CD4-positive, alpha-beta T cell (primary cell): ENCODE data around the gene GART. TPM values are rescaled to one million over a fixed set of nuclear protein-coding genes. Genes with fewer than 3 reads are reported as not detected.
A peak's percentile ranks its signal among the peaks of the same experiment; 100 is the strongest.

Experiments
- ATAC-seq: fragments of 200-7000 bp; cut with Tn5 transposase; one replicate; pipeline ENCODE4 v1.10.0; 2022; ENCODE audit warnings: mild to moderate bottlenecking; ENCODE audit not compliant: poor library complexity
- CTCF ChIA-PET: fragments of 350-600 bp; sonication (Branson Sonifier 250); formaldehyde crosslinking; loops from one replicate; lab custom pipeline; 2021; ENCODE audit warnings: antibody characterized with exemption, inconsistent platforms; lab: Charles Lee
- POLR2A ChIA-PET: fragments of 350-600 bp; sonication (Branson Sonifier 250); formaldehyde crosslinking; loops from one replicate; lab custom pipeline; 2021; ENCODE audit warnings: antibody characterized with exemption, inconsistent platforms; lab: Charles Lee
- DNase-seq, 14 experiments: peaks; one replicate each; pipeline ENCODE4 v3.0.0-alpha.2; 2013 to 2020; ENCODE audit warnings: mixed read lengths in 2 of 14
- H3K27ac ChIP-seq, 2 donors: one replicate each; pipeline versions ENCODE4 v1.5.1 to v1.7.0; 2013; ENCODE audit warnings: low read length in 2 of 2, low read depth in 1 of 2, mild to moderate bottlenecking in 1 of 2
- H3K27me3 ChIP-seq, 2 experiments: 1 replicate in 1 of 2; 2 replicates in 1 of 2; pipeline versions ENCODE4 v1.6.1 to v1.7.0; 2013; ENCODE audit warnings: low read length in 2 of 2, control low read depth in 1 of 2, mild to moderate bottlenecking in 1 of 2, moderate library complexity in 1 of 2; ENCODE audit not compliant: insufficient read depth in 2 of 2, control insufficient read depth in 1 of 2
- H3K36me3 ChIP-seq: one replicate; pipeline ENCODE4 v1.6.1; 2013; ENCODE audit warnings: low read length, control low read depth; ENCODE audit not compliant: insufficient read depth
- H3K4me1 ChIP-seq: one replicate; pipeline ENCODE4 v1.6.1; 2013; ENCODE audit warnings: low read length, control low read depth; ENCODE audit not compliant: insufficient read depth
- H3K4me3 ChIP-seq: one replicate; pipeline ENCODE4 v1.5.1; 2013; ENCODE audit warnings: mild to moderate bottlenecking, low read length, moderate library complexity
- H3K9me3 ChIP-seq, 2 experiments: 1 replicate in 1 of 2; 2 replicates in 1 of 2; pipeline versions ENCODE4 v1.6.1 to v1.7.0; 2013; ENCODE audit warnings: low read length in 2 of 2, mild to moderate bottlenecking in 2 of 2, control low read depth in 1 of 2, moderate library complexity in 1 of 2; ENCODE audit not compliant: control insufficient read depth in 1 of 2, insufficient read depth in 1 of 2
- H3K27ac Mint-ChIP-seq: one replicate; pipeline ENCODE4 v1.8.0; 2020; ENCODE audit warnings: mixed read lengths
- H3K27me3 Mint-ChIP-seq: one replicate; pipeline ENCODE4 v1.8.0; 2021; ENCODE audit warnings: mixed read lengths
- H3K36me3 Mint-ChIP-seq: one replicate; pipeline ENCODE4 v1.8.0; 2021; ENCODE audit warnings: low read depth, mixed read lengths
- H3K4me1 Mint-ChIP-seq: one replicate; pipeline ENCODE4 v1.8.0; 2021; ENCODE audit warnings: low read depth, mixed read lengths
- H3K4me3 Mint-ChIP-seq: one replicate; pipeline ENCODE4 v1.8.0; 2020; ENCODE audit warnings: mild to moderate bottlenecking, mixed read lengths
- H3K9me3 Mint-ChIP-seq: one replicate; pipeline ENCODE4 v1.8.0; 2020; ENCODE audit warnings: mixed read lengths
- intact Hi-C, 2 experiments: fragments of 100-400 bp; cut with DNase I in 1 of 2; cut with micrococcal nuclease in 1 of 2; formaldehyde crosslinking; loops; one replicate each; pipeline versions ENCODE4 v1.15.1 to v1.9.0; 2023 to 2025; cut with DNase I, micrococcal nuclease
- total RNA-seq, 174 experiments: library from RNA in 2 of 174; stranded (reverse) in 2 of 174; gene quantifications; one replicate each; pipeline ENCODE4 v1.2.3 and lab custom pipeline; 2021 to 2026
- TF ChIP-seq, protein P1 (sequence below): fragments of 200-600 bp; IDR thresholded peaks from one replicate; pipeline ENCODE4 v1.8.0; 2022; ENCODE audit warnings: antibody characterized with exemption, mild to moderate bottlenecking

Gene GART
- total RNA-seq, 2 experiments from 2014 or later = 21.8 to 25.5 TPM

DNA sequence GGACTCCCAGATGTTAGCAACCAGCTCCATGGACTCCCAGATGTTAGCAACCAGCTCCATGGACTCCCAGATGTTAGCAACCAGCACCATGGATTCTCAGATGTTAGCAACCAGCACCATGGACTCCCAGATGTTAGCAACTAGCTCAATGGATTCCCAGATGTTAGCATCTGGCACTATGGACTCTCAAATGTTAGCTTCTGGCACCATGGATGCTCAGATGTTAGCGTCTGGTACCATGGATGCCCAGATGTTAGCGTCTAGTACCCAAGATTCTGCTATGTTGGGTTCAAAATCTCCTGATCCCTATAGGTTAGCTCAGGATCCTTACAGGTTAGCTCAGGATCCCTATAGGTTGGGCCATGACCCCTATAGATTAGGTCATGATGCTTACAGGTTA, 9.7 kb upstream of the GART start:
- ATAC-seq = no peak
- H3K27me3 ChIP-seq = no peaks in the 10 kb centered on the region
- TF ChIP-seq, protein P1, sequence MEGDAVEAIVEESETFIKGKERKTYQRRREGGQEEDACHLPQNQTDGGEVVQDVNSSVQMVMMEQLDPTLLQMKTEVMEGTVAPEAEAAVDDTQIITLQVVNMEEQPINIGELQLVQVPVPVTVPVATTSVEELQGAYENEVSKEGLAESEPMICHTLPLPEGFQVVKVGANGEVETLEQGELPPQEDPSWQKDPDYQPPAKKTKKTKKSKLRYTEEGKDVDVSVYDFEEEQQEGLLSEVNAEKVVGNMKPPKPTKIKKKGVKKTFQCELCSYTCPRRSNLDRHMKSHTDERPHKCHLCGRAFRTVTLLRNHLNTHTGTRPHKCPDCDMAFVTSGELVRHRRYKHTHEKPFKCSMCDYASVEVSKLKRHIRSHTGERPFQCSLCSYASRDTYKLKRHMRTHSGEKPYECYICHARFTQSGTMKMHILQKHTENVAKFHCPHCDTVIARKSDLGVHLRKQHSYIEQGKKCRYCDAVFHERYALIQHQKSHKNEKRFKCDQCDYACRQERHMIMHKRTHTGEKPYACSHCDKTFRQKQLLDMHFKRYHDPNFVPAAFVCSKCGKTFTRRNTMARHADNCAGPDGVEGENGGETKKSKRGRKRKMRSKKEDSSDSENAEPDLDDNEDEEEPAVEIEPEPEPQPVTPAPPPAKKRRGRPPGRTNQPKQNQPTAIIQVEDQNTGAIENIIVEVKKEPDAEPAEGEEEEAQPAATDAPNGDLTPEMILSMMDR = no peak
- Mint-ChIP-seq H3K27ac (peak overlapping the region; percentile 51), H3K36me3 (peaks cover 96% of the 10 kb centered on the region), H3K27me3 (no peaks in the 10 kb centered on the region), H3K4me3 (no peak overlapping the region), H3K9me3 (no peaks in the 10 kb centered on the region), H3K4me1 (peaks cover 53% of the 10 kb centered on the region)
- no peak overlapping the region for H3K4me3 ChIP-seq
- H3K9me3 ChIP-seq = no peaks in the 10 kb centered on the region
- POLR2A ChIA-PET = interaction anchor here (1.6 kb wide), 1 partner anchor 9 kb away, joined by 17 read pairs; the partner anchor contains the start of genes GART and SON
- intact Hi-C loops = no loop called here
- no peak for DNase-seq
- peaks cover 14% of the 10 kb centered on the region for H3K4me1 ChIP-seq
- H3K27ac ChIP-seq = no peak overlapping the region
- CTCF ChIA-PET = interaction anchor here (0.6 to 1.3 kb wide), 2 partner anchors 21 to 54 kb away, joined by 3 to 6 read pairs; no protein-coding TSS in a partner anchor
- H3K36me3 ChIP-seq = peaks cover 92% of the 10 kb centered on the region

GRCh38 chr21:33550772-33551660, 9.1 kb upstream of the GART start:
- intact Hi-C loops = no loop called here
- TF ChIP-seq, protein P1 = no peak
- no peak overlapping the region for H3K27ac Mint-ChIP-seq
- Histone ChIP-seq H3K9me3 (no peaks in the 10 kb centered on the region), H3K36me3 (peaks cover 87% of the 10 kb centered on the region), H3K4me1 (peaks cover 16% of the 10 kb centered on the region), H3K27ac (no peak overlapping the region), H3K4me3 (no peak overlapping the region), H3K27me3 (no peaks in the 10 kb centered on the region)
- CTCF ChIA-PET = interaction anchor here (1.3 kb wide), 1 partner anchor 55 kb away, joined by 6 read pairs; no protein-coding TSS in a partner anchor
- POLR2A ChIA-PET = interaction anchor here (1.6 kb wide), 1 partner anchor 9 kb away, joined by 17 read pairs; the partner anchor contains the start of genes GART and SON
- no peak overlapping the region for H3K4me3 Mint-ChIP-seq
- no peaks in the 10 kb centered on the region for H3K27me3 Mint-ChIP-seq
- ATAC-seq = peak; percentile 15
- H3K9me3 Mint-ChIP-seq = no peaks in the 10 kb centered on the region
- H3K36me3 Mint-ChIP-seq = peaks cover 95% of the 10 kb centered on the region
- DNase-seq = no peak
- H3K4me1 Mint-ChIP-seq = peaks cover 50% of the 10 kb centered on the region

DNA sequence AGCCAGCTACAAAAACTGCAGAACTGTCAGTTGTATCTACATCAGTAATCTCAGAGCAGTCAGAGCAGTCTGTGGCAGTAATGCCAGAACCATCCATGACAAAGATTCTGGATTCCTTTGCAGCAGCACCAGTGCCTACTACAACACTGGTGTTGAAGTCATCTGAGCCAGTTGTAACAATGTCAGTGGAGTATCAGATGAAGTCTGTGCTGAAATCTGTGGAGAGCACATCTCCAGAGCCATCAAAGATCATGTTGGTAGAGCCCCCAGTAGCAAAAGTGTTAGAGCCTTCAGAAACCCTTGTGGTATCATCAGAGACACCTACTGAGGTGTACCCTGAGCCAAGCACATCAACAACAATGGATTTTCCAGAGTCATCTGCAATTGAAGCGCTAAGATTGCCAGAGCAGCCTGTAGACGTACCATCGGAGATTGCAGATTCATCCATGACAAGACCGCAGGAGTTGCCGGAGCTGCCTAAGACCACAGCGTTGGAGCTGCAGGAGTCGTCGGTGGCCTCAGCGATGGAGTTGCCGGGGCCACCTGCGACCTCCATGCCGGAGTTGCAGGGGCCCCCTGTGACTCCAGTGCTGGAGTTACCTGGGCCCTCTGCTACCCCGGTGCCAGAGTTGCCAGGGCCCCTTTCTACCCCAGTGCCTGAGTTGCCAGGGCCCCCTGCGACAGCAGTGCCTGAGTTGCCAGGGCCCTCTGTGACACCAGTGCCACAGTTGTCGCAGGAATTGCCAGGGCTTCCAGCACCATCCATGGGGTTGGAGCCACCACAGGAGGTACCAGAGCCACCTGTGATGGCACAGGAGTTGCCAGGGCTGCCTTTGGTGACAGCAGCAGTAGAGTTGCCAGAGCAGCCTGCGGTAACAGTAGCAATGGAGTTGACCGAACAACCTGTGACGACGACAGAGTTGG, 8.2 kb upstream of the GART start:
- Histone ChIP-seq H3K36me3 (peaks cover 79% of the 10 kb centered on the region), H3K9me3 (no peaks in the 10 kb centered on the region), H3K4me1 (peaks cover 17% of the 10 kb centered on the region), H3K4me3 (no peak overlapping the region), H3K27ac (no peak overlapping the region), H3K27me3 (no peaks in the 10 kb centered on the region)
- ChIA-PET POLR2A (no interaction called here), CTCF (no interaction called here)
- H3K4me3 Mint-ChIP-seq = no peak overlapping the region
- H3K9me3 Mint-ChIP-seq = no peaks in the 10 kb centered on the region
- H3K27ac Mint-ChIP-seq = peak overlapping the region; percentile 3
- TF ChIP-seq, protein P1 = no peak
- peak; percentile 10 for ATAC-seq
- DNase-seq = no peak
- intact Hi-C loops = no loop called here
- H3K4me1 Mint-ChIP-seq = peaks cover 50% of the 10 kb centered on the region
- no peaks in the 10 kb centered on the region for H3K27me3 Mint-ChIP-seq
- H3K36me3 Mint-ChIP-seq = peaks cover 92% of the 10 kb centered on the region
